ENCODE measurements around the gene TENT4A.

The TENT4A gene

DNA sequence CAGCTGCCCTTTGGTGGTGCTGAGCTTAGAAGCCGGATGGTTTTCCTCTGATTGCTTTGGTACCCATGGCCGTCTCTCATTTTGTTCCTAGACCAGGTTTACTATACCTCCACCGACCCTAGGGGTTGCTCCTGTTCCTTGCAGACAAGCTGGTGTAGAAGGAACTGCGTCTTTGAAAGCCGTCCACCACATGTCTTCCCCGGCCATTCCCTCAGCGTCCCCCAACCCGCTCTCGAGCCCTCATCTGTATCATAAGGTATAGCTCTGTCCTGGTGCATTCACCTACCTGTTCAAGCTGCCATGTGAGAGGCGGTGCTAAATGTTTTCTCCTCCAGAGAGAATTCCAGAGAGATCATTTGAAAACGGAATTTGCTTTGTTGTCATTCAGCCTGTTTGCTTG, 39.5 kb downstream of the TENT4A start:
- DNase-seq (ENCODE audit: low read depth) = no peak

DNA sequence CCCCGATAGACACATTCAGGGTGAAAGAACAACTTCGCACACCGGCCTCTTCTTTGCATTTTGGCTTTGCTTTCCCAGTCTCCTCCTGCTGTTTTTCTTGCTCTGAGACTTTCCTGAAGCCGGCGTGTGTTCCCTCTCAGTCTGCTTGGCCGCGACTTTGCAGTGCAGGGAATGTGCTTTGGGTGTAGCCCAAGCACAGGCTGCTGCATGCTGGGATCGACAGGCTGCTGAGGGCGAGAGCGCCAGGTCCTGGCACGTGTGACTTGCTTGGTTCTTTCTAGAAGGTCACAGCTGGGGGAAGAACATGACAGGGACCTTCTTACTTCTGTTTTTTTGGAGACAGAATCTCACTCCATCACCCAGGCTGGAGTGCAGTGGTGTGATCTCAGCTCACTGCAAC, 40.6 kb downstream of the TENT4A start:
- DNase-seq (ENCODE audit: low read depth) = no peak

DNA sequence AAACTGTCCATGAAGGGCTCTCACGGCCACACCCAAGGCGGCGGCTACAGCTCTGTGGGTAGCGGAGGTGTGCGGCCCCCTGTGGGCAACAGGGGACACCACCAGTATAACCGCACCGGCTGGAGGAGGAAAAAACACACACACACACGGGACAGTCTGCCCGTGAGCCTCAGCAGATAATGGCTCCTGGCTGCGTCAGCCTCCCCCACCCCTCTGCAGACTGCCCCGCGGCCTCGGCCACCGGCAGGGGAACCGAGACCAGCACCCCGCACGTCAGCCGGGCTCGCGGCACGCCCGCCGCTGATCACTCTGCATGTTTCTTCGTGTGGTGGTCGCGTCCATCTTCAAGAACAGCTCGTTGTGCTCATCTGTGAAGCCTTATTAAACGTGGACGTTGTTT, 41.5 kb downstream of the TENT4A start:
- no peak for DNase-seq (ENCODE audit: low read depth)

DNA sequence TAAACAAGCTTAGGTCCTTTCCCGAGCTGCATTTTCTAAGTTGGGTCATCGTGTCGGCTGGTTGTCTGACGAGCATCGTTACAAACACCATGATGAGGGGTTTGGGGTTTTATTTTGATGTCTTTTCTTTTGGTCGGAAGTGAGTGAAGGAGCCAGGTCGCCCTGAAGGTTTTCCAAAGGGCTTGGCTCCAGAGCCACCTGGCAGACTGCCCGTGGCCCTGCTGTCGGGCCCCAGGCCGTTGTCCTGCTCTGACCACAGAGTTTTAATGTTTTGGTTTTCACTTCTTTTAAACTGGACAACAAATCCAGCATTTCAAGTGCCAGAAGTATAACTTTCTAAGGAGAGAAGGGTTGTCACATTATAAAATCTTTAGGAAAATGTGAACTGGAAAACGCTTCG, 42.3 kb downstream of the TENT4A start:
- no peak for DNase-seq (ENCODE audit: low read depth)

DNA sequence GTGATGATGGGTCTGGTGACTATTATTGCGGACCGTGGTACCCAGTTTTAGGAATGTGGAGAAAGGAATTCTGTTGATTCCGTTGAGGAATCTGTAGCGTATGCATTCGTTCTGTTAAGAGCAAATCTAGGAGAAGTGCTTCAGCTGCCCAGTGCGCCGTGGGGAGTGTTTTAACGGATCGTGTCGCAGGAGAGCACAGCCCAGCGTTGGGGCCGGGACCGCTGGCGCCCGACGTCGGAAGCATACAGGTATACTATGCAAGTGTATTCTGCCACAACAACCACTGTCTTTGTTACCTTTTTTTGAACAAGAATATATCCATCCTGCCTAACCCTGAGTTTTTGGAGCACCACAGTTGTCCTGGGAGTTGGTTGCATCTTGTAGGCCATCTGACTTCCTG, 42.7 kb downstream of the TENT4A start:
- DNase-seq (ENCODE audit: low read depth) = no peak

DNA sequence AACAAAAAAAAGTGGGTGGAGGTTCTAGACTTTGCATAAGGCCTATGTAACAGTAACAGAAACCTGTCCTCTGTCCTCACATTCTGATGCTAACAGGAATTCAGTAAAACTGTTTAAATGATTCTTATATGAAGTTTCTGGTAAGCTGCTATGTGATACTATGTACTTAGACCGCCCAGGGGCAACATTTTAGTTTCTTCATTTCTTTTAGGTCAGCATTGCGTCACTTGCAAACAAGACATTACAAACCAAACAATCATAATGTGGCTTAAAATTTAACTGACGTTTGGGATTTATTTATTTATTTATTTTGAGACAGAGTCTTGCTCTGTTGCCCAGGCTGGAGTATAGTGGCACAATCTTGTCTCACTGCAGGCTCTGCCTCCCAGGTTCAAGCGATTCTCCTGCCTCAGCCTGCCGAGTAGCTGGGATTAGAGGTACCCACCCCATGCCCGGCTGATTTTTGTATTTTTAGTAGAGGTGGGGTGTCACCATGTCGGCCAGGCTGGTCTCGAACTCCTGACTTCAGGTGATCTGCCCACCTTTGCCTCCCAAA, 44.3 kb downstream of the TENT4A start:
- no peak for DNase-seq (ENCODE audit: low read depth)

DNA sequence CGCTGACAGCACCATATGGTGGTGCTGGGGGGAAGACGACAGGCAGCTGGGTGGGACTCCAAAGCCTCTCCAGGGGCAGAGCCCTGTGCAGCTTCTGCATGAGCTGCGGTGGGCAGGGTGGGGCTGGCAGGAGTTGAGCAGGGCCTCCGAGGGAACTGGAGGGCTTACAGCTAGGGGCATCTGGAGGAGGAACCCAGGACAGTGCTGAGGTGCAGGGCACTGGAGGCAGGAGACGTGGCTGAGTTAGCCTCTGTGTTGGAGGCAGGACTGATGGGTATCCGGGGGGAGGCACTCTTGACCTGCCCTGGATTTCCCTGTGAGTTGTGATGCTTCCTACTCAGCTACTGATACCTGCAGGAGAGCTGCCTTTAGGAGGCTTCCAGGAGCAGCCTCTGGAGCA, 45.0 kb downstream of the TENT4A start:
- DNase-seq (ENCODE audit: low read depth) = no peak

DNA sequence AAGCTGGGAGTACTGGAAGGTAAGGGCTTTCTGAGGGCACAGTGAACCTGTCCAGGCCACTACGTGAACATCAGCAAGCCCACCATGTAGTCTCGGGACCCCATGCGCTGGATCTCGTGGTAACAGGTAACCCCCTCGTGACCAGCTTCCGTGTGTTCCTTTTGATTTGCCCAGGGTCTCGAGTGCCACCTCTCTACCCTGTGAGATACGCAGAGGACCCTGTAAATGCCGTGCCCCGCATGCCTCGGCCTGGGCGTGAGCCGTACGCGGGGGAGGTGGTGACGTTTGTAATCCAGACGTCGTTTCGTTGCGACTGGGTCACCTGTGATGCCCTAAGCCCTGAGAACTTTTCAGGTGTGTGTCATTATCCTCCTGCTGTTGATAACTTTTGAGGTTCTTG, 45.5 kb downstream of the TENT4A start:
- no peak for DNase-seq (ENCODE audit: low read depth)

DNA sequence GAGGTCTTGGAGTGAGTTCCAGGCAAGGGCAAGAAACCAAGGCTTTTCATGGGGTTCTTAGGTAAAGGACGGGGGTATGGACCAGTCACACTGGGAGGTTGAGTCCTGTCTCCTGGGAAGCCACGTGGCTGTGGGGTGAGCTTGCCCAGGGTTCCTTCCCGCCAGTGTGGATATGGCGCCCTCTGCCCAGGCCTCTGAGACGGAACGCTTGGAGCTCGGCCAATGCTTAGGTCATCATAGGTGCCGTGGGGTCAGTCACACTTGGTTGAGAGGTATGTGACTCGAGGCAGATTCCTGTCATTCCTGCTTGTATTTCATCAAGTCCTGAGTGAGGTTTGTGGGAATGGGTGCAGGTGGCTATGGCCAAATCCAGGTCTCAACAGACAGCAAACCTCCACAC, 46.2 kb downstream of the TENT4A start:
- DNase-seq (ENCODE audit: low read depth) = no peak

DNA sequence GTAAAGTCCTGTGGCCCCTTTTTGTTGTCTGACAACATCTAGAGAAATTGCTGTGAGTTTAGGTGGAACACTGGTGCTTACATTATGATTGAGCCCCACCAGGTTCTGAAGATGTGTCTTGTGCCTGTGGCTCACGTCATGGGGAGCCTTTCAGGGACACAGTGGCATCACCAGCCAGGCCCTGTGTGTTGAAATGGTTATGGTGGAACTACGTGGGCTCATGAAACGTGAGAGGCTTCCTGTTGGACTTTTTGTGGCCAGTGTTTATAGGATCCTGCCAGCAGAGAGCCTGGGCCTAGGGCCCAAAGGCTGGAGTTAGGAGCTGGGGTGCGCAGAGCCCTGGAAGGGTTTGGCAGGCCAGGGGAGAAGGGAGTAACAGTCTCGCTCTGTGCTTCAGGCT, 46.8 kb downstream of the TENT4A start:
- no peak for DNase-seq (ENCODE audit: low read depth)

DNA sequence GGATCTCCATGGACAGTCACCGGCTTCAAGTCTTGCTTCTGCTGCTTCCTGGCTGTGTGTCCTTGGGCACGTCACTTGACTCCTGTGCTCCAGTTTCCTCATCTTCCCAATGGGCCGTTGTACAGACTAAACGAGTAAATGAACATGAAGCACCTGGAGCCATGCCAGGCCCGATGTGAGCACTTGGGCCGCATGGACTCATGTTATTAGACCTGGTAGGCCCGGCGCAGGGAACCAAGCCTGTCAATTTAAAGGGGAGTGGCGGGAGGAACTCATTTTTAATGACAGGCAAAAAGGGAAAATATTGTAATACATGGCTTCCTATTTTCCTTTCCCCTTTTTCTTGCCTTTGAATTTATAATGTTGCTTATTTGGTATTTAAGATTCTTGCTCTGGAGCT, 47.5 kb downstream of the TENT4A start:
- no peak for DNase-seq (ENCODE audit: low read depth)

DNA sequence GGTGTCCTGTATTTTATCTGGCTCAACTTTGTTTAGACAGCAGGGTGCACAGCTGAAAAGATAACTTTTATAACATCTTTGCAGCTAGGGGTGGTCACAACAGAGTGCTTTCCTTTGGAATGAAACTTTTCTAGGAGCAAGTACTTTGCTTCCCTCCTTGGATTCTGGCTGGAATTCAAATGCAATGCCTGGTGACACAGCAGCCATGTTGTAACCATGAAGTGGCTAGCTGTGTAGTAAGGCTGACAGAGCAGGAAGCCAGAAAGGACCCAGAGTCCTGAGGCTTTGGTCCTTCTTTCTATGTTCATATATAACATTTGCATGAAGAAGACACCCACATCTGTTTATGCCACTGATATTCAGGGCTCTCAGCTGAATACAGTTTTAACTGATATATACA, 48.1 kb downstream of the TENT4A start:
- DNase-seq (ENCODE audit: low read depth) = no peak

DNA sequence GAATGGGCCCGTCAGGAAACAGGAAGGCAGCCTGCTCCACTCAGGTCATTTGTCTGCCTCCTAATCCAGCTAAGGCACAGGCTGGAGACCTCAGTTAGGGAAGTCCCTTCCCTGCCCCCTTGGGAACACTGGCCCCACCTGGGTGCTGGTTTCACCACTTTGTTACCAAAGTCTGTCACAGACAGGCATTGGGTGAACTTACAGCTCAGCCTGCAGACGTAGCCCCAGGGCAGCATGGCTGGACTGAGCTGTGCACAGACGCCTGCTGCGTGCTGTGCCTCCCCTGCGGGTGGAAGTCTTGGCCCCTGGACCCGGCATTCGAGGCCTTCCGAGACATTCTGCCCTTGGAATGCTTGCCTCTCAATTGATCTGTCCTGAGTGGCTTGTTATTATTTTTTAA, 48.9 kb downstream of the TENT4A start:
- no peak for DNase-seq (ENCODE audit: low read depth)

DNA sequence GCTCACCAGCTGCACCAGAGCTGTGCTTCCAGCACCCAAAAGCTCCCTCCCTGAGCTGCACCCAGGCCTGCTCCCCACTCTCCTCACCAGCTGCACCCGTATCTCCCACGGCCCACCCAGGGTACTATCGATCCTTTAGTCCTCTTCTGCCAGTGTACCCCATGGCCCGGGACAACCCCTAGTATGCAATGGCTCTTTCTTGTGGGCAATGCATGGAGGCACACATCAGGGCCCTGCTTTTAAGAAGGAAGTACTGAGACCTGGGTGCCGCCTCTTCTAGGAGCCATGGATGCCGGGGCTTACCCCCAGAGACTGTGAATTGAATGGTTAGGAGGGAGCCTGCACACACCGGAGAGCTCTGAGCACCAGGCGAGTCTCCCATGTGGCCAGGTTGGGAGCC, 49.5 kb downstream of the TENT4A start:
- DNase-seq (ENCODE audit: low read depth) = no peak

DNA sequence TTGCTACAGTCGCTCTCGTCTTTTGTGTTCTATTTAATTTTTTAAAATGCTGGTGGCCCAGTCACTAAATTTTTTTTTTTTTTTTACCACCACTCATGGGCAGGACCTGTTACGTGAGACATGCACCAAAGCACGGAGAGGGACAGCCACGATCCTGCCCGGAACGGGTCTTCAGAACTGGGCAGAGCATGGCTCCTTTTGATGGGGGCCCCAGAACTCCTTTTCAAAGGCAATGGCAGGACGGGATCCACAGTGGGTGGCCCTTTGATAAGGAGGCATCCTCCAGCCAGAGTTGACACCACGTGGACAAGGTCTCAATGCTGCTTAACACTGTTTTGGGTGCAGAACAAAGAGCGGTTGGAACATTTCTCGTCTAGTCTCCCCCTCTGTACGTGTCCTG, 50.0 kb downstream of the TENT4A start:
- DNase-seq (ENCODE audit: low read depth) = no peak

DNA sequence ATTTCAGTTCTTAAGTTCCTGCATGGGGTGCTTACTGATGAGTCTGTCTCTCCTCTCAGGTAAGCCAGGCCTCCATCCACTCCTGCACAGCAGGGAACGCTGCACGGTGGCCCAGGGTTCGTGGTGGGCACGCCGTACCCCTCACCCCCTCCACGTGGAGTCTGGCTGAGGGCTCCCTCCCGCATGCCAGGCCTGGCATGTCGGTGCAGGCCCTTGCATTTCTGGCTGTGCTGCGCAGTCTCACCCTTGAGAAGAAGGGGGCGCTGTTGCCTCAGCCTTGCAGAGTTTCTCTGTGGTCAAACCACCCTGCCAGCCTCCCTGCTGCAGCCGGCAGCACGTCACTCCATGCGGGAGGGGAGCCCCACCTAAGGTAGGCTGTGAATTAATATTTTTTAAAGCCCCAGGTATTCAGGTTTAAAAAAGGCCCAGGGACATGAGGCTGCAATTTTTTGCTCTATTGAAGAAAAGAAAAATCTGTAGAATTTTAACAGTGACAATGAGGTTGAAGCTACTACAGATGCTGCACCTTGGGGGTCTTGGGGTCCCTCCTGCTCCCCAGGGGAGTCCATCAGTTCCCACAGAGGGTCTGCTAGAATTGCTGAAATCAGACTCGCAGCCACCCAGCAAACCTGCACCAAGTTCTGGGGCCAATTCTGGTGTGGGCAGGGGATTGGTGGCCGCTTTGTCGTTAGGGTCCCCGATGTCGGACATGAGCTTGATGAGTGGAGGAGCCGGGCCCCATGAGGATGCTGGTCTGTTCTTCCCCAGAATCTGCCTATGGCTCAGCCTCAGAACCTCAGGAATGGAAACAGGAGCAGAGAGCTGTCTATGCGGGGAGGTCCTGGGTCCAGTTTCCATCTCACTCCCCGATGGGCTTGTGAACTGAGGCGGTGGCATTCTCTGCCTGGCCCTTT, 52.6 kb downstream of the TENT4A start:
- DNase-seq (ENCODE audit: low read depth) = peak; percentile 29

DNA sequence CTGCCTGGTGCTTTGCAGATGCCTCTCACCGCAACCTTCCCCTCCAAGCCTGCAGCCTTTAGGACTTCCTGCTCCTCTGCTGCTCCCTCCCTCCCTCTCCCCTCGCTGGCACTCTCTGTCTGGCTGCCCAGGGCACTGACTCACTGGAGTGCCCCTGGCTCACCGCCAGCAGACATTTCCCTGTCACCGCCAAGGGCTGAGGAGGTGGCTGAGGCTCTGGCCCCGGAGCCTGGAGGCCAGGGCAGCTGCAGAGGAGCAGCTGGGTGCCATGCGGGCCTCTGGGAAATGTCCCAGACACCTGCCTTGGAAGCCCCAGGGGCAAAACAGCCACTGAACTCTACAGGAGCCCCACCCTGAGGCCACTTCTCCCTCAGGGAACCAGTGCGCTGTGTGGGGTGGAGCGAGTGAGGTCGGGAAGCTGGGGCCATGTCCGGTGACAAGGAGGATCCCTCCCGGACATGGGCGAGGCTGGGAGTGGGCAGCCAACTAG, 53.4 kb downstream of the TENT4A start:
- DNase-seq (ENCODE audit: low read depth) = no peak

DNA sequence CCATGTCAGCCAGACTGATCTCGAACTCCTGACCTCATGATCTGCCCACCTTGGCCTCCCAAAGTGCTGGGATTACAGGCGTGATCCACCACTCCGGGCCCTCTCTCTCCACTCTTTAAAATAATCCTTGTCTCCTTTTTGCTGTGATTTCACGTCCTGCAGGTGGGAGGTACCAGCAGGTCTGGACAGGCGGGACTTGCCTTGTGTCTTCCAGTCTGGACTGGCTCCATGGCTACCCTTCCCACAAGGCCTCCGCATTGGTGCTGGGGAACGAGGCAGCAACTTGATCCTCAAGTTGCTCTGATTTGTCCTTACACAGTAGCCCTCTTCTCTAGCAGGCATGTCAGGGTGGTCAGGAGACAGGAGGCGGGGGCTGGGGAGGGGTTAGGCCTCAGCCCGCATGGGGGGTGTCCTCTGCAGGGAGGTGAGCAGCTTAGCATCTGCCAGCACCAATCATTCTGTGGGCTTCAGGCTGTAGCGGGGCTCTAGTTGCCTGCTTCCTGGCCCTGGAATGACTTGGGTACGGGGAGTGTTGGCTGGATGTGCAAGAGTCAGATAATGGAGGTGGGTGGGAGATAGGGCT, 54.3 kb downstream of the TENT4A start:
- no peak for DNase-seq (ENCODE audit: low read depth)

DNA sequence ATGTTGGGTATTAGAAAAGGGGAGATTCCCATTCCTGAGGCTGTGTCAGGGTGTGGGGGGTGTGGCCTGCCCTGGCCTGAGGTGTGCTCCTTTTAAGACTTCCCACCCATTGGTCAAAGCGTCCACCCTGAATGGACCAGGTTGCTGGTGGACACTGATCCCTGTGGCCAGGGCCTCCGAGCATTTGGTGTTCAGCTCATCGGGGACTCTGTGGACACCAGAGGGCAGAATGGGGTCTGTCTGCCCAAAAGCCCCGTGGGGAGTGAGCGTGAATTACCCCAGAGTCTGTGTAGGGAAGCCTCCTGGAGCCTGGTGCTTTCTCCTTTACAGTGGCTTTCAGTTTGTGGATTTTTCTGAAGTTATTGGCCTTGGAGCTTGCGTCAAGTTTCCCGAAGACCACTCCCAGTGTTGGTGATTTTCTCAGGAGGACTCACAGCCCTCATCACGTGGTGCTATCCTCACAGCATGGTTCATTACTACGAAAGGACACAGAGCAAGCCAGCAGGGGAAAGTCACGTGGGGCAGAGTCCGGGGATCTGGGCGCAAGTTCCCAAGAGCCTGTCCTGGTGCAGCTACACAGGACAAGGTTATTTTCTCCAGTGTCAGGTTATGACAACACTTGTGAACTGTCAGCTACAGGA, 55.5 kb downstream of the TENT4A start:
- no peak for DNase-seq (ENCODE audit: low read depth)

DNA sequence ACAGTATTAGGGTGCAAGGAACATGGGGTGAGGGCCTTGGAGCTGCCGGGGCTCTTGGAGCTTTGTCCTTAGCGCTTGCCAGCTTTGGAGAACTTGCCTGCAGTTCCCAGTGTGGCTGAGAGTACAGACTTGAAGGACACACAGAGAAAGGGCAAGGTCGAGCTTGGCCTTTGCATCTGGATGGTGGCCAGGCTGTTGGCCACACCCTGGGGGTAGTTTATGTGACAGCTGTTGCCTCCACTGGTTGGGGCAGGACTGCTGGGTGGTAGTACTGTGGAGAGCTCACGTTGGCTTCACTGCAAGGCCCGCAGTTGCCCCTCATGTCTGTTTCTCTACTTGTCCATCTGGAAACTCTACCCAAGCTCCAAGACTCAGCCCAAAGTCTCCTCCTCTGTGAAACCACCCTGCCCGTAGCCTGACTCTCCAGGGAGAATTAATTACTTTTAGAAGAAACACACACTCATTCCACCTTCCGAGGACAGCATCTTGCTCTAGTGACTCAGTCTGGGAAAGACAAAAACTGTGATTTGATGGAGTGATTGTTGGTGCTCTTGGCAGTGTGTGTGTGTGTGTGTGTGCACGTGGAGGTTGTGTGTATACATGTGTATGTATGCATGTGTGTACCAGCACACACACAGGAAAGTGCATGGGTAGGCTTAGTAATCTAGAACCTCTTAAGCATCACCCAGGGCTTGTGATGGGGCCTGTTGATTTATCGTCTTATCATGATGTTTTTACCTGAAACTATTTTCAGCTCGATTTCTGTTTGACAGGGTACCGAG, 57.8 kb downstream of the TENT4A start:
- no peak for DNase-seq (ENCODE audit: low read depth)

DNA sequence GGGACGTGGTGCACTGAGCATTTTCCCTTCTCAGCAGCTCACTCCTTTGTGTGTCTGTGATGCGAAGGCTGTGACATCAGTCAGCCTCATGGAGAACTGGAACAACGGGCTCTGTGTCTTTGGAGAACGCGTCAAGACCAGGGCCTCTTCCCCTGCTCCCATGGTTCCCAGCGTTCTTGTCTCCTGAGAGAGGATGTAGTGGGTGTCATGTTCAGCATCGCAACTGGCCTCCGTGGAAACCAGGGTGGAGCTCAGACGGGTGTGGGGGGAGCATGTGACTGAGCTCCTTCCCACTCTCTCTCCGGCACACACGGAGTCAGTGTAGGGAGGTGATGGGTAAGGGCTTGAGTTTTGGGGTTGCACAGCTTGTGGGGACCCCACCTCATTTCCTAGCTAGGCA, 59.7 kb downstream of the TENT4A start:
- DNase-seq (ENCODE audit: low read depth) = no peak

Data from CMK (cell line).